HG02588 (cell line): ENCODE results near the gene NFKBIB.
"Not testable (repeated sequence)": the region's sequence is repeated elsewhere in the genome, so short reads cannot be mapped to it uniquely, and the experiment has no call there.

Experiments used
- ATAC-seq: cut with Tn5 transposase; IDR thresholded peaks from one replicate; pipeline ENCODE4 v1.9.1; 2021; ENCODE audit warnings: mild to moderate bottlenecking, moderate library complexity; ENCODE audit not compliant: unreplicated experiment

Gene NFKBIB, protein sequence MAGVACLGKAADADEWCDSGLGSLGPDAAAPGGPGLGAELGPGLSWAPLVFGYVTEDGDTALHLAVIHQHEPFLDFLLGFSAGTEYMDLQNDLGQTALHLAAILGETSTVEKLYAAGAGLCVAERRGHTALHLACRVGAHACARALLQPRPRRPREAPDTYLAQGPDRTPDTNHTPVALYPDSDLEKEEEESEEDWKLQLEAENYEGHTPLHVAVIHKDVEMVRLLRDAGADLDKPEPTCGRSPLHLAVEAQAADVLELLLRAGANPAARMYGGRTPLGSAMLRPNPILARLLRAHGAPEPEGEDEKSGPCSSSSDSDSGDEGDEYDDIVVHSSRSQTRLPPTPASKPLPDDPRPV

GRCh38 chr19:38899447-38900201 is at the start of gene NFKBIB, which contains the start of gene SIRT2:
Gene NFKBIB, plus strand, starts transcription at chr19:38899969. Its CDS starts 64 bp downstream, at chr19:38900033.
Gene SIRT2, minus strand, starts transcription at chr19:38899618. Its CDS starts 97 bp downstream, at chr19:38899521.
- ATAC-seq = peak; percentile 89

GRCh38 chr19:38850436-38850975 is 49.3 kb upstream of the NFKBIB start:
- ATAC-seq = peak; percentile 65

GRCh38 chr19:38850976-38851621 is 48.7 kb upstream of the NFKBIB start:
- no peak for ATAC-seq

GRCh38 chr19:38851622-38852230 is 48.0 kb upstream of the NFKBIB start:
- ATAC-seq = peak; percentile 22

DNA sequence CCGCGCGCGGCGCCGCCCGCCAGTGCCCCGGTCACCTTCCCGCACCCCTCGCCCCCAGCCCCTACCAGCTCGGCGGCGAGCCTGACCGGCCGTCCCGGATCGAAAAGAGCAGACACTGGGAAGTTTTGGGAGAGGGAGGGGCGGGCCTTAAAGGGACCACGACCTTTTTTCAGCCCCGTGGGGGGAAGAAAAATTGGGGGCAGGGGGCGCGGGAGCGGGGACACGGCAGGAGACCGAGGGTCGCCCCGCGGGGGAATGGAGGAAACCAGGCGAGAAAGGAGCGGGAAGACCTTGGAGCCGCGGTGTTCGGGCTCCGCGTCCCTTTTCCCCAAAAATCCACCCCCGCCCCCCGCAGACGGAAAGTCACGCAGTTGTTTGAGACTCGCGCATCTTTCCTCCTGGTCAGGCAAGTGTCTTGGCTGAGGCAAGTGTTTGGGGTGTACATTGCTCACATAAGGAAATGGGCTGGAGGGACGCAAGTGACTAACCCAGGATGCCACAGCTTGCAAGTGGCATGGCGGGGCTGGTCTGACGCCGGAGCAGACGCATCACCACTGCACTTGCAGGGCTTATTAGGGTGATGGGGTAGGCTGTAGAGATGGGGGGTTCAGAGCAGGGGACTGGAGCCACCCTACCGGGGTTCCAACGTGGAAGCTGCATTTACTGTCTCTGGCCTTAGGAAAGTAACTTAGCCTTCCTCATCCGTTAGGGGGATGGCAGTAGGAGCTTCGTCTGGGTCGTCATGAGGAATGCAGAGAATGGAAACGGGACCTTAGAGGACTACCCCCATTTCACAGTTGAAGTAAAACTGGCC is 47.3 kb upstream of the NFKBIB start:
- no peak for ATAC-seq

DNA sequence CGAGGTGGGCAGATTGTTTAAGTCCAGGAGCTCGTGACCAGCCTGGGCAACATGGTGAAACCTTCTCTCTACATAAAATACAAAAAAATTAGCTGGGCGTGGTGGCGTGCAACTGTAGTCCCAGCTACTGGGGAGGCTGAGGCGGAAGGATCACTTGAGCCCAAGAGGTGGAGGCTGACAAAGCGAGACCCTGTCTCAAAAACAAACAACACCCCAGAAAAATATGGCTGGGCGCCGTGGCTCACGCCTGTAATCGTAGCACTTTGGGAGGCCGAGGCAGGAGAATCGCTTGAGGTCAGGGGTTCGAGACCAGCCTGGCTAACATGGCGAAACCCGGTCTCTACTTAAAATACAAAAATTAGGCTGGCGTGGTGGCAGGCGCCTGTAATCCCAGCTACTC is 46.6 kb upstream of the NFKBIB start:
- no peak for ATAC-seq

GRCh38 chr19:38854961-38855360 is 44.8 kb upstream of the NFKBIB start:
- ATAC-seq = not testable (repeated sequence)

GRCh38 chr19:38855751-38856150 is 44.0 kb upstream of the NFKBIB start:
- ATAC-seq = not testable (repeated sequence)

DNA sequence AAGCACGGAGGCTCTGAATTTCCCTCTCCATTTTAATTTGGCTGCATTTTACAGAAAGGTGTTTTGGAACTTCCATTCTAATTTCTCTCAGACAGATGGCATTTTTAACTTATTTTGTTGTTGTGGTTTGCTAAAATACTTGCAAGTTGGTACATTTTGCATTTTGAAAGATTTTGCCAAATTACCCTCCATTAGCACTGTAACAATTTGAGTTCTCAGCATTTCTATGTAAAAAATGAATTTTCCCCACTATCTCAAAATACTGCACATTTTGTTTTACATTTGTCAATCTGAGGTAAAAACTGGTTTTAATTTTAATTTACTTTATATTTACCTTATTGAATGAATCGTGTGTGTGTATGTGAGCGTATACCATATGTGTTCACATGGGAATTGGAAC is 43.0 kb upstream of the NFKBIB start:
- ATAC-seq = no peak

DNA sequence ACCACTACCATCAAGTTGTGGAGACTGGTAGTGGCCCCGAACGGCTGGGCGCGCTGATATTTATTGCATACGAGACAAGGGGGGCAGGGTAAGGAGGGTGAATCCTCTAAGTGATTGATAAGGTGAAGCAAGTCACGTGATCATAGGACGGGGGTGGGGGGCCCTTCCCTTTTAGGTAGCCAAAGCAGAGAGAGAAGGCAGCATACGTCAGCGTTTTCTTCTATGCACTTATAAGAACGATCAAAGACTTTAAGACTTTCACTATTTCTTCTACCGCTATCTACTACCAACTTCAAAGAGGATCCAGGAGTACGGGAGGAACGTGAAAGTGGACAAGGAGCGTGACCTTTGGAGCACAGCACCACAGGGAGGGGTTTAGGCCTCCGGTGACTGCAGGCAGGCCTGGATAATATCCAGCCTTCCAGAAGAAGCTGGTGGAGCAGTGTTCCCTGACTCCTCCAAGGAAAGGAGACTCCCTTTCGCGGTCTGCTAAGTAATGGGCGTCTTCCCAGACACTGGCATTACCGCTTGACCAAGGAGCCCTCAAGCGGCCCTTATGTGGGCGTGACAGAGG is 40.1 kb upstream of the NFKBIB start:
- ATAC-seq = not testable (repeated sequence)

DNA sequence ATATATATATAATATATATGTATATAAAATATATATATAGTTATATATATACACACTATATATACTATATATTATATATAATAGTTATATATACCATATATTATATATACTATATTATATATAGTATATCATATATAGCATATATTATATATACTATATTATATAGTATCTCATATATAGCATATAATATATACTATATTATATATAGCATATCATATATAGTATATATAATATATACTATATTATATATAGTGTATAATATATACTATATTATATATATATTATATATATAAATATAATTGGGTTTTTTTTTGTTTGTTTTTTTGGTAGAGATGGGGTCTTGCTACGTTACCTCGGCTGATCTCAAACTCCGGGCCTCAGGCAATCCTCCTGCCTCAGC is 38.4 kb upstream of the NFKBIB start:
- no peak for ATAC-seq

- no peak for ATAC-seq
Observed at GRCh38 chr19:38862321-38863059, 37.3 kb upstream of the NFKBIB start.

DNA sequence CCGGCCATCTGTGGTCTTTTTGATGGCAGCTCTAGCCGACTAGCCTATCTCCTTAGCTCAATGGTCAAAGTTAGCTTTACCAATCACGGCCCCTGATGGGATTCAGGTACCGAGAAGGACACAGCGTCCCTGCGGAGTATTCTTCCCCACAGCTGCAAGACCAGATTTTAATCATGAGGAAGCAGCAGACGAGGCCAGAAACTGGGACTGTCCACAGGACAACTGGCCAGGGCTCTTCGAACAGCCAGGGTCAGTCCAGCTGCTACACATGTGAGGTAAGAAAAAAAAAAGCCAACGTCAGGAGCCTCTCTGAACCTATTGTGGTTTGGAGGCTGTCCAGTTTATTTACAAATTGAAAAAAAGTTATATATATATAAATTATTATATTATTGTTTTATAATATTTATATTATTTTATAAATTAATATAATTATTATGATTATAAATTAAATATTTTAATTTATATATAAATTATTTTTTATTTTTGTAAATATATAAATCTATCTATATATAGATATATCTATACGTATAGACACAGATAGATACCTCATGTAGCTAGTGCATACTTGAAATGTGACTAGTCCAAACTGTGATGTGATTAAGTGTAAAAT is 32.5 kb upstream of the NFKBIB start:
- ATAC-seq = no peak

DNA sequence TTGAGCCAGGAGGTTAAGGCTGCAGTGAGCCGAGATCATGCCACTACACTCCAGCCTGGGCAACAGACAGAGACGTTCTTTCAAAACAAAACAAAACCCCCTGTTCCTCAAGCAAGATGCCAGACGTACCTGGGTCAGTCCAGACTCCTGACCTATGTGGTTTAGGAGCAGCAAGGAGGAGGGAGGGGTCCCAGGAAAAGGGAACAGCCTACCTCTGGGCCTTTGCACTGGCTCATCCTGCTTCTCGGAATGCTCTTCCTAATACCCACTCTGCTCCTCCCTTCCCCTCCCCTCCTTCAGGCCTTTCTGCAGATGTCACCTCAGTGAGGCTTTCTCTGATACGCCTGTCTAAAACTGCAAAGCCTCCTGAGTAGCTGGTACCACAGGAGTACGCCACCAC is 31.2 kb upstream of the NFKBIB start:
- no peak for ATAC-seq

DNA sequence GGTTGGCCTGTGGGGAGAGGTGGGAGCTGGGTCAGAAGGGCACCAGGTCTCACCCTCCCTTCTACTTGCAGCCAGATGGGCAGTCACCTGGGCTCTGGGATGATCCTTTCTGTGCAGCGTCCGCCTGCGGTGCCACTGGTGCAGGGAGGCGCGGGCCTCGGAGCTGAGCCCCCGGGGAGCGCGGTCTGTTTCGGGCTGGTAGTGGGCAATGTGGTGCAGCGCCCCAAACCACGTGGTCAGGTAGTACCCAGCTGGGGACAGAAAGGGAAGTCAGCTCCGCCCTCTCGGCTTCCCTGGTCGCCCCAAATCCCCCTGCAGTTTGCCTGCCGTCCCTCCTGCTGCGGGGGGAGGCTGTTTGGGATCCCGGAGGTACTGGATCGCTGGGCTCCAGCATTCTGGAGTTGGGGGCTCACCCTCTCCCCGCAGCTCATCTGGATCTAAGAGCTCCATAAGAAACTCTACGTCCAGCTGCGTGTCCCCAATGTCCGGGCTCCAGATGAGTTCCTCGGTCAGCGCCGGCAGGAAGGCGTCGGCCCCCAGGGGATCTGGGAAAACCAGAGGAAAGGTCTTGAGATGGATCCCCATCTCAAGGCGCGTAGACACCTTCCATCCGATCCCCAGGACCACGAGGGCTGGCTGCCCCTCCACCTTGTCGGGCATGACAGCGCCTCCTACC is 30.5 kb upstream of the NFKBIB start:
- ATAC-seq = no peak

DNA sequence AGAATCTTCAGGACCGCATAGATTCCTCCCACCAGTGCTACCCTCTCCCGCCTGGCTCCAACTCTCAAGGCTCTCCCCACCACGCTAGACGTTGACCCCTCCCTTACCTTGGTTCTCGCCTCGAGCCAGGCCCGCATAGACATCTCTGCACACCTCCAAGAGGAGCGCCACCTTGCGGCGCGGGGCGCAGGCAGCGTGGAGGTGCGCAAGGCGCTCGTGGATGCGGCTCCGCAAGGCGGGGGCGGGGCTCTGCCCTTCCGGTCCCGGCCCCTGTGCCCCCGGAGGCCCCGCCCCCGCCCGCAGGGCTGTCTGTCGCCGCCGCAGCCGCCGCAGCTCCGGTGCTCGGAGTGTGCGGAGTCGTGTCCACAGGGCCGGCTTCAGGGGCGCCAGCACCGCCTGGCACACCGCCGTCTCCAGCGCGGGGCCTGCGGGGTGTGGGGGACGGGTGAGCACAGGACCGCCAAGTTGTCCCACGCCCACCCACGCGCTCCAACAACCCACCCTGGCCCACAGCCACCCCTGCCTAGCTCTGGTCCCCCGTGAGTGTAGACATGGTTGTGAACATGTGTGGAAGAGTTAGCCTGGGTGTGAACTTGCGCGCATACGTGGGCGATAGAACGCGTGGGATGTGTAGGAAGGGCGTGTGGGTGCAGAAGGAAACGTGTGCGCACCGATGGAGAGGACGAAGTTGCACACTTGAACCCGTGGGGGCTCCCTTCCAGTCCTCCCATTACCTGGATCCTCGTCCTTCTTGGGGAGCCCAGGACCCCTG is 29.7 kb upstream of the NFKBIB start:
- ATAC-seq = peak; percentile 77

GRCh38 chr19:38870612-38871011 is 29.2 kb upstream of the NFKBIB start:
- no peak for ATAC-seq
